Transverse colon (tissue), 4 donors: Measurements from ENCODE around the gene RITA1.
A peak's percentile ranks its signal among the peaks of the same experiment; 100 is the strongest.

Experiments
- CTCF ChIP-seq, 5 experiments: fragments of 200-600 bp in 3 of 5; fragments of 450-650 bp in 2 of 5; sonication (generic) in 3 of 5; IDR thresholded peaks; 1 replicate in 2 of 5; 2 replicates in 3 of 5; pipeline ENCODE4 v1.5.1; 2016 to 2017; ENCODE audit warnings: antibody characterized with exemption in 5 of 5, inconsistent platforms in 3 of 5, mild to moderate bottlenecking in 2 of 5, moderate library complexity in 1 of 5
- POLR2A ChIP-seq: fragments of 450-650 bp; IDR thresholded peaks from one replicate; pipeline ENCODE4 v1.6.1; 2016; ENCODE audit warnings: antibody characterized with exemption, mild to moderate bottlenecking, moderate library complexity
- POLR2AphosphoS5 ChIP-seq, 3 donors: sonication (generic); formaldehyde crosslinking; IDR thresholded peaks; one replicate each; pipeline ENCODE4 v1.6.1; 2016; ENCODE audit warnings: antibody characterized with exemption in 3 of 3

GRCh38 chr12:113185180-113186032 lies at the start of gene RITA1, which contains the start of gene DDX54:
- TF ChIP-seq POLR2A (peak; percentile 77), POLR2AphosphoS5 (IDR thresholded peaks at IDR 0.05) (peak; percentile 42 to 49 (median 43)), CTCF (IDR thresholded peaks at IDR 0.05) (no peak)
